MM.1S (cell line): ENCODE data around the gene CIBAR2.

Experiments
- DNase-seq: peaks from one replicate; pipeline ENCODE4 v3.0.0-alpha.2; 2015
- H2AFZ ChIP-seq: fragments of 300-600 bp; sonication (generic); 2 replicates; pipeline ENCODE4 v1.6.0; 2016; ENCODE audit warnings: antibody characterized with exemption, low read length
- H3F3A ChIP-seq: fragments of 300-600 bp; sonication (generic); 2 replicates; pipeline ENCODE4 v1.6.1; 2016; ENCODE audit warnings: mild to moderate bottlenecking, antibody characterized with exemption, low read length, moderate library complexity, mixed read lengths; ENCODE audit not compliant: insufficient read depth
- H3K27ac ChIP-seq: fragments of 300-600 bp; sonication (generic); 2 replicates; pipeline ENCODE4 v1.5.1; 2016; ENCODE audit warnings: mild to moderate bottlenecking, low read length
- H3K27me3 ChIP-seq: fragments of 300-600 bp; sonication (generic); replicated peaks from 2 replicates; pipeline ENCODE4 v1.6.0; 2016; ENCODE audit warnings: low read length; ENCODE audit not compliant: insufficient read depth
- H3K36me3 ChIP-seq: fragments of 300-600 bp; sonication (generic); replicated peaks from 2 replicates; pipeline ENCODE4 v1.6.1; 2016; ENCODE audit warnings: mild to moderate bottlenecking, low read length, mixed read lengths; ENCODE audit not compliant: insufficient read depth
- H3K4me1 ChIP-seq: fragments of 300-600 bp; sonication (generic); 2 replicates; pipeline ENCODE4 v1.6.1; 2016; ENCODE audit warnings: low read length, mixed read lengths
- H3K4me2 ChIP-seq: fragments of 300-600 bp; sonication (generic); 2 replicates; pipeline ENCODE4 v1.6.0; 2016; ENCODE audit warnings: low read depth, low read length
- H3K4me3 ChIP-seq: fragments of 300-600 bp; sonication (generic); 2 replicates; pipeline ENCODE4 v1.5.1; 2016; ENCODE audit warnings: low read length, mixed read lengths
- H3K79me2 ChIP-seq: fragments of 300-600 bp; sonication (generic); 2 replicates; pipeline ENCODE4 v1.6.1; 2016; ENCODE audit warnings: mixed run types, low read length, mixed read lengths
- H3K9ac ChIP-seq: fragments of 300-600 bp; sonication (generic); 2 replicates; pipeline ENCODE4 v1.6.1; 2016; ENCODE audit warnings: low read length, mixed read lengths
- H3K9me2 ChIP-seq: fragments of 300-600 bp; sonication (generic); replicated peaks from 2 replicates; pipeline ENCODE4 v1.6.1; 2016; ENCODE audit warnings: mild to moderate bottlenecking, low read length, mixed read lengths; ENCODE audit not compliant: insufficient read depth
- H3K9me3 ChIP-seq: fragments of 300-600 bp; sonication (generic); replicated peaks from 2 replicates; pipeline ENCODE4 v1.6.1; 2016; ENCODE audit warnings: mild to moderate bottlenecking, low read length, mixed read lengths; ENCODE audit not compliant: insufficient read depth
- H4K20me1 ChIP-seq: fragments of 300-600 bp; sonication (generic); 2 replicates; pipeline ENCODE4 v1.6.1; 2016; ENCODE audit warnings: mild to moderate bottlenecking, low read length, moderate library complexity, mixed read lengths; ENCODE audit not compliant: insufficient read depth
- CTCF ChIP-seq: fragments of 300-600 bp; sonication (generic); IDR thresholded peaks from 2 replicates; pipeline ENCODE4 v1.5.1; 2016; ENCODE audit warnings: antibody characterized with exemption, low read length, mixed read lengths
- EZH2 ChIP-seq: fragments of 300-600 bp; sonication (generic); optimal IDR thresholded peaks from 2 replicates; pipeline ENCODE3; 2017; ENCODE audit warnings: low read depth, mild to moderate bottlenecking, antibody characterized with exemption, low read length, mixed read lengths
- EZH2phosphoT487 ChIP-seq: fragments of 300-600 bp; sonication (generic); IDR thresholded peaks from 2 replicates; pipeline ENCODE4 v1.6.1; 2018; ENCODE audit warnings: antibody characterized with exemption, low read length

The CIBAR2 gene

GRCh38 chr16:85089525-85089924 is 22.7 kb downstream of the CIBAR2 start:
- no peak overlapping the region for H3K4me2 ChIP-seq
- H3K9ac ChIP-seq, result no peak overlapping the region
- no peak overlapping the region for H3K4me3 ChIP-seq
- H3K27ac ChIP-seq, result no peak overlapping the region
- H3F3A ChIP-seq, result no peaks in the 10 kb centered on the region
- H3K27me3 ChIP-seq, result no peaks in the 10 kb centered on the region
- no peaks in the 10 kb centered on the region for H4K20me1 ChIP-seq
- no peak for DNase-seq
- TF ChIP-seq EZH2, result no peak
- no peak for TF ChIP-seq CTCF
- TF ChIP-seq EZH2phosphoT487, result no peak
- no peaks in the 10 kb centered on the region for H3K9me3 ChIP-seq
- H3K36me3 ChIP-seq, result no peaks in the 10 kb centered on the region
- no peaks in the 10 kb centered on the region for H3K9me2 ChIP-seq
- H3K79me2 ChIP-seq, result no peaks in the 10 kb centered on the region
- no peak overlapping the region for H2AFZ ChIP-seq
- H3K4me1 ChIP-seq, result no peaks in the 10 kb centered on the region

DNA sequence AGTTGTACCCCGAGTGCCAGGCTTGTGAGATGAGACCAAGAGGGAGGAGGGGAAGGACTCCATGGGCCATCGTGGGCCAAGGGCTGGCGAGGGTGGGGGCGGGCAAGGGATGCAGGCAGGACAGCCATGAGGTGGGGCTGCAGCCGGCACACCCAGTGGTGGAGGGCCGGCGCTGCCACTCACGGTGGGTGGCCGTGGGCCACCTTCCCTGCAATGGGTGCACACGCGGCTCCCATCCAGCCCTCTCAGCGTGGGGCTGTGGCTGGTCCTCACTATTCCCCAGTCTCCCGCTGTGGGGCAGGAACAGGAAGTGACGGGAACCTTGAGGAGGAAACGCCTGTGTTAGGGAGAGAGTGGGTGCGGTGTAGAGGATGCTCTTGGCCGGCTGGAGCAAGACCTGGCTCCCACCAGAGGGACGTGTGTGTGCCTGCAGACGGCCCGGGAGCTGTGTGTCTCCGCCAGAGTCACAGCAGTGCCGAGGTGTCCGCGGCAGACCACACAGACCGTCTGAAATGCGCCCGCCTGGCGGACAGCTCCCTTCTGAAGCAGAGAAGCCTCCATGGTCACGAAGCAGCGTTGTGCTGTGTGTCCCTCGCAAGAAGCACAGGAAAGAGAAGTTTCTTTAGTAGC is 23.6 kb downstream of the CIBAR2 start:
- Histone ChIP-seq H3K4me1 (no peaks in the 10 kb centered on the region), H3K9ac (no peak overlapping the region)

DNA sequence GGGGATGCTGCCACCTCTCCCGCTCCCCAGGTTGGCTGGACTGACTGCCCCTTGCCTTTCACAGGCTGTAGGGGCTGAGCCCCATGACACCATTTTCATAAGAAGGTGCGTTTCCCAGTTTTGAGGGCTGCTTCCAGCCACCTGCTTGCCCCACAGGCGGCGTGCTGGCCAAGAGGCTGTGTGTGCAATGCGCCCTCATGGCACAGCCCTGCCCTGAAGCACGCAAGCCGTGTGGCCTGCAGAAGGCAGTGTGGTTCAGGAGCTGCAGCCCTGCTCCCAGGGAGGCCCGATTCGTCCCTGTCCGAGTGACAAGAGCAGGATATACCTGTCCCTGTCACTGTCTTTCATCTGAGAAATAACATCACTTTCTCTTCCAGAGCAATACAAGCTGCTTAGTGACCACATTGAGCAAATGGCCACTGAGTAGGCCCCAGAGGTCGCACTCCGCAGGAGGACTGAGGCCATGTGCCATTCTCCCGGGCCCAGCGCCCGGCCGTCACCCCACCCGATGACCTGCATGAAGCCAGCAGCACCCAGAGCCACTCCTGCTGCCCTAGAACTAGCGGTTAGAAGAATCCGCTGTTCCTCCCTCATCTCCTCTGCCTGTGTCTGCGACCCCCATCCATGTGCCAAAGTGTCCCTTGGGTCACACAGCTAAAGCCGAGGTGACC is 24.2 kb downstream of the CIBAR2 start:
- no peak overlapping the region for H3K9ac ChIP-seq

More for the DNA sequence above, 23.6 kb downstream of the CIBAR2 start:
- no peak overlapping the region for H3K27ac ChIP-seq
- H4K20me1 ChIP-seq, result no peaks in the 10 kb centered on the region
- no peaks in the 10 kb centered on the region for H3K27me3 ChIP-seq
- H3K4me3 ChIP-seq, result no peak overlapping the region
- DNase-seq, result no peak
- no peaks in the 10 kb centered on the region for H3F3A ChIP-seq
- H2AFZ ChIP-seq, result no peak overlapping the region
- no peak overlapping the region for H3K4me2 ChIP-seq
- TF ChIP-seq CTCF, result no peak
- no peak for TF ChIP-seq EZH2phosphoT487
- TF ChIP-seq EZH2, result no peak
- no peaks in the 10 kb centered on the region for H3K9me3 ChIP-seq
- no peaks in the 10 kb centered on the region for H3K36me3 ChIP-seq
- H3K79me2 ChIP-seq, result no peaks in the 10 kb centered on the region
- no peaks in the 10 kb centered on the region for H3K9me2 ChIP-seq

More for the DNA sequence above, 24.2 kb downstream of the CIBAR2 start:
- TF ChIP-seq CTCF (no peak), EZH2phosphoT487 (no peak), EZH2 (no peak)
- Histone ChIP-seq H3K9me2 (no peaks in the 10 kb centered on the region), H3K4me2 (no peak overlapping the region), H3K27me3 (no peaks in the 10 kb centered on the region), H2AFZ (no peak overlapping the region), H3K4me1 (no peaks in the 10 kb centered on the region), H3K4me3 (no peak overlapping the region), H3K9me3 (no peaks in the 10 kb centered on the region), H3K36me3 (no peaks in the 10 kb centered on the region), H3K79me2 (no peaks in the 10 kb centered on the region), H3K27ac (no peak overlapping the region), H4K20me1 (no peaks in the 10 kb centered on the region), H3F3A (no peaks in the 10 kb centered on the region)
- no peak for DNase-seq
